HG02852 (cell line): ENCODE results near the gene PCSK6.

Experiments used
- ATAC-seq: cut with Tn5 transposase; IDR thresholded peaks from one replicate; pipeline ENCODE4 v1.9.1; 2021; ENCODE audit warnings: mild to moderate bottlenecking, moderate library complexity; ENCODE audit not compliant: unreplicated experiment

Gene PCSK6

DNA sequence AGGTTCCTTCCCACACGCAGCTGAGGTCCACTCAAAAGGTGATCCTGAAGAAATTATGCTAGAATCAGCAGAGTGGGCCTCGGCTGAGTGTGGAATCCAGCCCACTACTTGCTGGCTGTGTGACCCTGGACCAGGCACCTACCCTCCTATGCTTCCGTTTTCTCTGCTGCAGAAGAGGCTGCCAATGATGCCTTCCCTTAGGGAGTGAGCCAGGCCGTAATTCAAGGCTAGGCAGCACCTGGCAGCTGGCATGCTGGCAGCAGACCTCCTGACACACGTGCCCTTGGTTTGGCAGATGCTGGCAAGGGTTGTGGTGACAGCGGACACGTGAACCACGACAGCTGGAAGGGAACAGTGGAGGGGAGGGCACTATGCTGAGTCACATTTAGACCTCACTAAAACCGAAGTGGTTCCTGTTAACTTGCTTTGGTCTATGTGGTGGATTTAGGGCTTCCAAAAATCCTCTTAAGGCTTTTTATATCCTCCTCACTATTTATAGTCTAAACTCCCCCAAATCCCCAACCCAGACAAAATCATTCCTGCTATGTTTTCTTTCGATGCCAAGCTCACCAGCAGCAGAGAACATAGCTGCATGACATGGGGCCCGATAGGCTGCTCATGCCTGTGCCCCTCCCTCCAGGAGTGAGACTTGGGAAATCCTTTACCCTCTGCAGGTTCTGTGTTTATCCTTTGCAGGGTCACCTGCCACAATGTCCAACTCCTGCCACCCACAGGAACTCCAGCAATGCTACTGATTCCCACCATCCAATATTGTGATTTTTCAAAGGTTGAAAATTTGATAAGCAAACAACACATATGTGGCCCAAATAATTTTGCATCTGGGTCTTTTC is 10.6 kb upstream of the PCSK6 start:
- peak; percentile 41 for ATAC-seq

DNA sequence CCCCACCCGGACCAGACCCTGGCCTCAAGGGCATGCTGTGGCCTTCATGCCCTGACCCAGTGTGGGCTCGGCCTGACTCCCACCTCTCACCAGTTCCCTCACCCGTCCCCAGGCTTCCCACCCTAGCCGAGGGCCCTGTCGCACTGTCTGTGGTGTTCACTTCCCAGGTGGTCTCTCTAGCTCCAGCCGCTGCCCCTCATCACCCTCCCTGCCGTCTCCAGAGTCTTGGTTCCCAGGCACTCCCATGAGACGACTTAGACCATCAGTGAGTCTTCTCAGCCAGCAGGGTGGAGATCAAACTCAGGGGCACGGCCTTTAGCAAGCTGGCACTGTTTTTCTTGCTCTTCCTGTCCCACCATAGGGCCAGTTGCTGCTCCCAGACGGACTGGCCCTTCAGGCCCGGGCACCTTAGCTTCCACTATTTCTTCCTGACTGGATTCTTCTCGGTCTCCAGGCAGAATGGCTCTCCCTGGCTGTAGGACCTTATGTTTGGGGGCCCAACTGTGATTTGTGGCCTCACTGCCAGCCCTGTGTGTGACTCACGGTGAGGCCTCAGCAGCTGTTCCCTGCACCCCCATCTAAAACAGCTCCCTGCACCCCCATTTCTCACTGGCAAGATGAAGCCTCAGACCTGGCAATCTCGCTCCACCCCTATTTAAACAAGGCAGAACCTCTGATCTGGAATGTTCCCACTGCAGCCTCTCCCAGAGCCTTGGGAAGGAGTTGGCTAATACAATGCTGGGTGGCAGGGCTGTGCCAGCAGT is 9.4 kb upstream of the PCSK6 start:
- ATAC-seq: no peak

DNA sequence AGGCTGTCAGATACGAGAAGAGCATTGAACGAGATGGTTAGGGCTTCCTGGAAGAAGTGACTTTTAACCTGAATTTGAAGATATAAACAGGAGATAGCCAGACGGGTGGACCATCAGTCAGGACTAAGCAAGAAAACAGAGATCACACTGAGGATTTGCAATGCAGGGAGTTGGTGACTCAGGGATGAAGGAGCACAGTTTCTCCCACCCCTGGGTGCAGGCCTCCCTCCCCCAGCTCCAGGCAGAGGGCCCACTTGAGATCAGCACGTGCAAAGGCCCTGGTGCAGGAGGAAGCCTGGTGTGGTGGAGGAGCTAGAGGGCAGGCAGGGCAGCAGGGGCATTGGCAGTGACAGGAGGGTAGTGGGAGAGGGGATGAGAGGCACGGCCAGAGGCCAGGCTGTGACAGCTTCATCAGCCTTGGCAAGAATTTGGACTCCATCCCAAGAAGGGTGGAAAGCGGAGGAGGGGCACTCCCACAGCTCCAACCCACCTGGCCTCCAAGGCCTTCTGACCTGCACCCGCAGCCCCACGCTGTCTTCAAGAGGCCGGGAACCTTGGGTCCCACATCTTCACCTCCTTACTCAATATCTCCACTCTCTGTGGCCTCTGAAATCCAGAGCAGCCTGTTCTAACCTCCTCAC is 8.7 kb upstream of the PCSK6 start:
- ATAC-seq: no peak

DNA sequence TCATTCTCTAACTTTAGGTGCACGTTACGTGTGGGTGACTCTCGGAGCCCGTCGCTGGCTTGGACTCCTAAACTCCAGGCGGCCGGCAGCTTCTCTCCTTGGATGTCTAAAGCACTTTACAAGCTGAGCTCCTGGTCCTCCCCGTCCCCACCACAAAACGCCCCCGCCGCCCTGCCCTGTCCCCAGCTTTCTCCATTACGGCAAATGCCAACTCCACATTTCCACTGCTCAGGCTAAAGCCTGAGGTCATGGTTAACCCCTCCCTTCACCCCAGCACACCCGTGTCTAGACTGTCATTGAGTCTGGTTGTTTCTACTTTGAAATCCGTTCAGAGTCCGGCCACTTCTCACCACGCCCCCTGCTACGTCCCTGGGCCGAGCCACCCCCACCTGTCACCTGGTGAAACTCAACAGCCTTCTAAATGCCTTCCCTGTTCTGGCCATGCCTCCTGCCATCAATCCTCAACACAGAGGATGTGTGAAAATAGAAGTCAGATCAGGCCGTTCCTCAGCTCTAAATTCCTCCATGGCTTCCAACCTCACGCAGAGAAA is 8.1 kb upstream of the PCSK6 start:
- ATAC-seq: no peak

DNA sequence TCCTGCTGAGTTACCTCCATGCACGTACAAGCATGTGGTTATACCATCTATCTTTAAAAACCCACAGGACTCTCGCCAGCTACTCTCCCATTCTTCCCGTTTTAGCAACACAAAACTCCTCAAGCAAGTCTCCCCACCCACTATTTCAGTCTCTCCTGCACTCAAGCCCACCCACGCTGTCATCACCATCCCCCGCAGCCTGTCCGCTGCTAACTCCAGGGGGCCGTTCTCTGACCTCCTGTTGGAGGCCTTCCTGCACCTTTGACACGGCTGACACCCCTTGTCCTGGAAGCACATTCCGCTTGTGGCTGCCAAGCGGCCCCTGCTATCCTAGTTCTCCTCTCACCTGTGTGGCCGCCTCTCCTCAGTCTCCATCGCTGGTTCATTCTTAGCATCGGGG is 7.5 kb upstream of the PCSK6 start:
- ATAC-seq: no peak

DNA sequence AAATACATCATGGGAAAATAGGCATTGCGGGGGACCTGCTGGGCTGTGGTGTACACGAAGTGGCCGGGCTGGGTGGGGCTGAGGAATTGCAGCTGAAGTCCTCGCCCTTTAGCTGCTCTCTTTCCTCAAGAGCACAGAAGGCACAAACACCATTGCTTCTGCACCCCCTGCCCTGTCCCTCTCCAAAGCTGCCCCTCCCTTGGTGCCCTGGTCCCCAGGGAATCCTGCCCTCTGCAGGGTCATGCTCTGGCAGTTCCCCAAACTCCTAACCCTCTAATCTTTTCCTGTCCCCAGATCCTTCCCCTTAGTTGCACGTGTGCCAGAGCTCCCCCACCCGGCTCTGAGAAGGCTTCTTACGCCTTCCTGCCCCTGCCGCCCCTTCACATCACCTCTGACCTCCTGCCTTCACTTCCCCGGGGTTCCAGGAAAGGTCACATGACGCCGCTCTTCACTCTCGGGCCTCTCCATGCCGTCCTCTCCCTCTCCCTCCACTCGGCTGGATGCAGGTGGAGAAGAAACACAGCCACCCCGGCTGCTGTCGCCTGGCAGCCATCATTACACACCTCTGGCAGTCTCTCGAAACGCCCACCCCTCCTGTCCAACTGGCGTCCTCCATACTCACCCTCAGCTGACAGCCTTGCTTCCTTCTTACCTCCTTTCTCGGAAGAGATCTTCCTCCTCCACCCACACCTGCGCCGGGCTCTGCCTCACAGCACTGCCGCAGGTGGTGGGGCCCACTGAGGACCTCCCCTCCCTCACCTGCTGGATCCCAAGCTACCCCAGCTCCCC is 6.9 kb upstream of the PCSK6 start:
- ATAC-seq: no peak

DNA sequence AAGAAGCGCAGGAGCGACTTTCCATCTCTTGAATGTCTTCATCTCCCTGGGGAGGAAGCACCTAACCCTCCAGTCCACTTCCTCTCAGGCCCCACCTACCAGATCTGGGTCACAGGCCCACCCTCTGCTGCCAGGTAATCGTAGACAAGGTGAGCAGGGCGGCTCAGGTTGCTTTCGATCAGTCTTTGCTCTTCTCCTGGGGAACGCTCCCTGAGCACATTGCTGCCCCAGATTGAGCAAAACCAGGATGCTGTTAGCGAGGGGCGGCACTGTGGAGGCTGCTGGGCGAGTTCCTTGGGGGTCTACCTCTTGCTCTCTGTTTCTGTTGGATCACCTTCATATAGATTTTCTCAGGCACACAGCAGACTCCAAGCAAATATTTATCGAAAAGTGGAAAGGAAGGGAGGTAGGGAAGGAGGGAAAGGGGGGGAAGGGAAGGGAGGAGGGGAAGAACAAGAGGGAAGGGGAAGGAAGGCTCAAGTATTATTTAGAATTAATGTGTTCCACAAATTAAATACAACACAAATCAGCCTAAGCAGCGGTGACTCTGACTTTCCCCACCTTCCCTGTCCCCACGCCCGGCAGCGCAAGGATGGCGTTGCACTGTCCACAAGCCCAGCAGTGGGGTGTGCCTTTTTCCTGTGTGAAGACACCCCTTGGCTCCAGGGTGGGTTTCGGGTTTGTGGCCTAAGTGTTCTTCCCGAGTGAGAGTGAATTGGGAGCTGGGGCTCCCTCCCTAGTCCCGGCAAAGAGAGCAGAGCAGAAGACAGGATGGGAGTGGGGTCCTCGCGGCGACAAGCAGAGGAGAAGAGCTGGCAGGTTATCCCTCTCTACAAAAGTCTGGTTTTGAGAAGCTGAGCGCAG is 6.1 kb upstream of the PCSK6 start:
- no peak for ATAC-seq

DNA sequence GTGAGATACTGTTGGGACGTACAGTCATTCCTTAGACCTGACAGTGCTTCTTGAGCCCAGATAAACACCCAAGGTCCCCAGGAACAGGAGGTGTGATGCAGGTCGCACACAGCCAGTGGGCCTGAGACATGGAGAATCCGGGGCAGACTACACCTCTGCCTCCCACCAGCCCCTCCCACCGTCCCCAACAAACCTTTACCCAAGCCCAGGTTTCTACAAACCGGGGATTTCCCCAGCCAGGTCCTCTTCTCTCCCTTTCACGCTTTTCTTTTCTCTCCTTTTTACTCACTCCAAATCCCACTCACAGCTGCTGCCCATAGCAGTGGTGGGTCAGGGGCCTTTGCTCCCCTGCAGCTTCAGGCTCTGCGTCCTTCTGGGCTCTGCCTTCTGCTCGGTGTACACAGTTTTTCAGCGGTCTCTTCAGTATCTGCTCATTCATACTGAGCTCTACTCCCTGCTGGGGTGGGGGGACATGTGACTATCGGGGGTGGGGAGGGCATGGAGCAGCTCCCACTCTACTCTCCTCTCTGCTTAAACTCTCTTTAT is 4.8 kb upstream of the PCSK6 start:
- ATAC-seq: no peak

DNA sequence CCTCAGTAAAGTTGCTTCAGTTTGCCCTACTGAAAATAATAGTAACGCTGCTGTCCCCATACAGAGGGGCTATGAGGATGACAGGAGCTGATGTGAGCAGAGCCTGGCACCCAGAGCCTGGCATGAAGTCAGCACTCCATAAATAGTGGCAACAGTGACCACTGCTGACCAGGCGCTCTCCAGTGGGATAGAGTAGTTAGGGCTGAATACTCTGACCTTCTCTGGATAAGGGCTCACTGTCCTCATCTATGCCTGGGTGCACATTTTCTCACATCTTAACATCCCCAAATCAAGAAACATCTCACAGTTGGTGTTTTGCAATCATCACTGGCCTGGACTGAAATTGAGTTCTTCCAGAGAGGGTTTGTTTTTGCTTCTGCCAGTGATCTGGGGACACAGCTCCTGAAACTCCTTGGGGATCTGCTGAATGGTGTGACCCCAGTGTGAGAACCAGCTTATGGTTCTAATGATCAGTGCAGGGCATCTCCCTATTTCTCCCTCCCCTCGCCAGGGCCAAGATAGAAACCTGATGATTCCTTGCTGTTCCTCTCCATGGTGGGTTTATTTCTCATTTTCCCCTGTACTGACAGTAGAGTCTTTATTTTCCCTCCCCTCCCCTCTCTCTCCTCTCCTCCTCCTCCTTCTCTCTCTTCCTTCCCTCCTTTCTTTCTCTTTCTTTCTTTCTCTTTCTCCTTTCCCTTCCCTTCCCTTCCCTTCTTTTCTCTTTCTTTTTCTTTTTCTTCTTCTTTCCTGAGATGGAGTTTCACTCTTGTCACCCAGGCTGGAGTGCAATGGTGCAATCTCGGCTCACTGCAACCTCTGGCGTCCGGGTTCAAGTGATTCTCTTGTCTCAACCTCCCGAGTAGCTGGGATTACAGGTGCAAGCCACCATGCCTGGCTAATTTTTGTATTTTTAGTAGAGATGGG is 3.5 kb upstream of the PCSK6 start:
- ATAC-seq: no peak

DNA sequence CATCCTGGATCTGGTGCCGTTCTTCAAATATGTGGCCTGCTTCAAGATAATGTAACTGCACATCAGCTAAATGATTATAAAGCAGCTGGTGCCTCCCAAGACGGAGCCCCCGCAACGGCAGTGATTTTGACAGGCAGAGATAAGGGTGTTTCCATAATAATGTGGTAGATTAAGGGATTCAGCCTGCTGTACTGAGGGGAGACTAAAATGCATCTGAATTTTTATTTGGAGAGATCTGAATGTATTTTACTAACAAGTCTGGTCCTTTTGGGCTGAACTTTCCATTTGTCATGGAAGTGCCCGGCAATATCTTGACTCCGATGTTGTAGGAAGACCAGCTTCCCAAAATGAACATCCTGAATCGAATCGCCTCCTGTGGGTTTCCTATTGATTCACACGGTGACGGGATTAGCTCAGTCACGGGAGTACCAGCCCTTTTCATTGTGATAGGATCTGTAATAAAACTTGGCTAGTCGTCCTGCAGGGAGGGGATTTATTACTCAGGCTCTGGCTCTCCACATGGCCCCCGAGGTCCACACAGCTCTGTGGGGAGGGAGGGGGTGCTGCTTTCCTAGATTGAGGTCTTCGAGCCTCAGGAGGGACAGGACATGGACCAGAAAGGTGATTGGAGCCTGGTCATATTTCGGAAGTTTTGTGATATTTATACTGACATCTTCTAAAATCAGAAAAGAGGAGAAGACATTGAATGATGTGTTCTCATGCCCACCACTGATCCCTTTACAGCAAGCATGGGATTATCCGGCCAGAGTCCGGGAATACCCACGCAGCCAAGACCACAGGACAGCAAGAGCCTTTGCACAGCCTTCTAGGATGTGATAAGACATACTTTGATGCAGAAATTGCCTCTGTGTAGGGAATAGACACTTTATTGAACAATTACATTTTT is 2.5 kb upstream of the PCSK6 start:
- ATAC-seq: no peak

DNA sequence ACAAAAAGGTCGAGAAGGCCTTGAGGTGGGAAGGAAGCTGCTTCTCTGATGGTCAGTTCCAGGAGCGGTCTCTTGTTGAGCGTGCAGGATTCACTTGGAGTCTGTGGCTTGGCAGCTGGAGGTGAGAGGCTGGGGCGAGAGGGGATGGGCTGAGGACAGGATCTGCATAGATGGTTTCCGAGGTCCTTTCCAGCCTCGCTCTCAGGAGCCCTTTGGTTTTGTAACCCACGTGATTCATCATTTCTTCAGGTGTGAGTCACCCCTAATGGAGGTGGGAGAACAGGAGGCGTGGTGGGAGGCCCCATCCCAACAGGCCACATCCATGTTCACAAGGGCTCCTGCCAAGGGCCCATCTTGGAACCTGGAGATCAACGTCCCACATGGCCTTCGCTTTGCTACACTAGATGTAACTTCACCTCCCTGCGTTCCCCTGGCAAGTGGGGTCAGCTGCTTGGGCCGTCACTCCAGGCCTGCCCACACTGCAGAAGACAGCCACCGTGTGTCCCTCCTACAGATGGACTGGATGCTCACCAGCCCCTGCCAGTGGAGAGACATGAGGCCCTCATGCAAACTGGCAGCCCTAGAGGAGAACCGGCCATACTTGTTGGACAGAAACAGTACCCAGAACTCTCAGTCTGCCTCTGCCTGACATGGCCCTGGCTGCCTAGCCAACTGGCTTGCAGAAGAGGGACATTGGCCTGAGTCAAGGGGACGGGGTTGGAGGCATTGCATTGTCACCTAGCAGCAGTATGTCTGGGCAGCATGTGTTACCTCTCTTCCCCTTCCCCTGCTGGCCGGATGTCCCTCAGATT is 1.6 kb upstream of the PCSK6 start:
- no peak for ATAC-seq

DNA sequence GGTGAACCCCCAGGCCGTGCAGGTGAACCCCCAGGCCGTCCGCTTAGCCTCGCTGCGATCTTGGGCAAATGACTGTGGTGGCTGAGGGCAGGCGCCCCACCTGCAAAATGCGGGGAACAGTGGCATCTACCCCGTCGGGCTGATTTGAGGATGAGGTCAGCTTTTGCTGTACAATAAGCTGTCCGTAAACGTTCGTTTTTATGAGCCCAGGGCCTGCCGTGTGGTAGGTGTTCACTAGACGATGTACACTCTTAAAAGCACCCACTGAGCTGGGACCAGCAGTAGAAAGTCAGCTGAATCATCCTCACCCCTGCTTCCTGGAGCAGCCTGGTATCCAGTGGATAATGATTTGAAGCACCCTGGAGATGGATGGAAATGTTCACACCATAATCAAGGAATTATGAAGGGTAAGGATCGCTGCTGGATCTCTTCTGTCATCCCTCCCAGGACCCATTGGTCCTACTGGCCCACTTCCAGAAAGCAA is 943 bp upstream of the PCSK6 start:
- no peak for ATAC-seq

DNA sequence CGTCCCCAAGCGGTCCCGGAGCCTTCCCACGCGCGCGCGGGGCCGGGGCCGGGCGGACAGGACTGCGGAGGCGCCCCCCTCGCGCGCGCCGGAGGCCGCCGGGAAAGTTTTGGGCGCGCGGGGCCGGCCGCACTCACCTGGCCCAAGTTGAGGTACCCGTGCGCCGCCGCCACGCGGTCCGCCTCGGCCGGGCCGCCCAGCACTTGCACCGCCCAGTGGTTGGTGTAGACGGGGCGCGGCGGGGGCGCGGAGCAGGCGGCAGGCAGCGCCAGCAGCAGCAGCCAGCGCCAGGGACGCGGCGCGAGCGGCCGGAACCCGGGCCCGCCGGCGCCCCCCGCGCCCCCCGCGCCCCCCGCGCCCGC is 289 bp downstream of the PCSK6 start:
- ATAC-seq: no peak

DNA sequence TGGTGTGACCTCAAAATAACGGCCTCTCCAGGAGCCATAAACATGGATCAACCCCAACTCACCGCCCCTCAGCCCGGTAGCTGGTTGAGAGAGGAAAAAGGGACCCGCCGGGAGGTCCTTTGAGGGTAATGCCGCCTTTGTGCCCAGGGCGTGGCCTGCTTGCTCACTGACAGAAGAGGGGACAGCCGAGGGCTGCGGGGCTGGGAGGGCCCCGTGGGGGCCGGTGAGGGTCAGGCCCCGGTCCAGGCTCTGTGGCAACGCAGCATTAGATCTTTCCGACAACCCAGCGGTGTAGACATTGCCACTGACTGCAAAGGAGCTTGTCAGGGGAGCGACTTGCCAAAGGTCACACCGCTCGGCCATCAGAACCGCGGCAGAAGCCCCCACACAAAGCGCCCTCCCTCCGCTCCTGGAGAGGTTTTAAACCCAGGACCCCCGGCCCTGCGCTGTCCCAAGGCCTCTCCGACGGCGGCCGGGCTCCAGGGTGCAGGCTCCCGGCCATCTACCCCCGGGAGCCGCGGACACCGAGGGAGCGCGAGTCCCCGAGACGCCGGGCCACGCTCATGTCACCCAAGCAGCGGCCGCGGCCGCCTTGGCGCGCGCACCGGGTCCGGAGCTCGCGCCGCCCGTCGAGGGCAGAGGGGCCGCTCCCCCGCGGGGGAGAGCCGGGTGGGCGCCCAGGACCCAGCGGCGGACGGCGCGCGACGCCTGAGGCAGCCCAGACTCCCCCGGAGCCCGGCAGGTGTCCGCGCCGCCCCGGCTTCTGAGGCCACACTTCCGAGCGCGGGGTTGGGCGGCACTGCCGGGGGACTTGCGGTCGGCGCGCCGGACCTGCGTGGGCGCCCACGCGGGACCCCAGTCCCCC is 975 bp downstream of the PCSK6 start:
- no peak for ATAC-seq

DNA sequence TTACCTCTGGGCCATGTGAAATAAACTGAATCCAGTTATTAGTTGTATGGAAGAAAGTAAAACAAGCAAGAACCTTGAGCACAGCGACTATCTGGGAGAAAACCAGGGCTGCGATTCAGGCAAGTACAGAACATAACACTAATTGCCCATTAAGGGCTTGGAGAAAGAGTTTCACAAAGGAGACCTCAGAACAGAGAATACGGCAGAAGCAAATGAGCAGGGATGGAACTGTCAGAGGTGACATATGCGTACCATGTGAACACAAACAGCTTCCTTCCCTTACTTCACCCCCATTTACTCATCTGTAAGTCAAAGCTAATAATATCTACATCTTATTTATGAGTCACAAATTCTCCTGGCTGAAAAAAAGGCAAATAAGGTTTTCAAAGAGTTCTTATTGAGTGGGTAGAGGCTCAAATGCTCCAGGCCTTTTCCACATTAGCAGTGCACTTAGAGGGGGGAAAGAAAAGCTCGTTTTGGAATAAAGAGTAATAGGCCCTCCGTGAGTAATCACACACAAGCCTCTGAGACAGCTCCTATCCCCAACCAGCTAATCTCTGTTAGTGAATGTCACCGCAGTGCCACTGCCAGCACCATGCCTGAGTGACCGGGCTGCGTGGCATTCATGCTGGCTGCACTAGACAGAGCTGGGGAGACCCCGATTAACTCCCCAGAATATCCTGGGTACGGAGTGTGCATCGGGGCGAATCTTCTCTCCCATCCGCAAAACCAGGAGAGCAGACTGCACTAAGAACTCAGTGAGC is 2.6 kb downstream of the PCSK6 start:
- ATAC-seq: no peak
